GM19463 (cell line): Measurements from ENCODE around the gene FKBP11.

Experiments used
- ATAC-seq: cut with Tn5 transposase; IDR thresholded peaks from one replicate; pipeline ENCODE4 v1.9.1; 2021; ENCODE audit warnings: mild to moderate bottlenecking, moderate library complexity; ENCODE audit not compliant: unreplicated experiment

Gene FKBP11

DNA sequence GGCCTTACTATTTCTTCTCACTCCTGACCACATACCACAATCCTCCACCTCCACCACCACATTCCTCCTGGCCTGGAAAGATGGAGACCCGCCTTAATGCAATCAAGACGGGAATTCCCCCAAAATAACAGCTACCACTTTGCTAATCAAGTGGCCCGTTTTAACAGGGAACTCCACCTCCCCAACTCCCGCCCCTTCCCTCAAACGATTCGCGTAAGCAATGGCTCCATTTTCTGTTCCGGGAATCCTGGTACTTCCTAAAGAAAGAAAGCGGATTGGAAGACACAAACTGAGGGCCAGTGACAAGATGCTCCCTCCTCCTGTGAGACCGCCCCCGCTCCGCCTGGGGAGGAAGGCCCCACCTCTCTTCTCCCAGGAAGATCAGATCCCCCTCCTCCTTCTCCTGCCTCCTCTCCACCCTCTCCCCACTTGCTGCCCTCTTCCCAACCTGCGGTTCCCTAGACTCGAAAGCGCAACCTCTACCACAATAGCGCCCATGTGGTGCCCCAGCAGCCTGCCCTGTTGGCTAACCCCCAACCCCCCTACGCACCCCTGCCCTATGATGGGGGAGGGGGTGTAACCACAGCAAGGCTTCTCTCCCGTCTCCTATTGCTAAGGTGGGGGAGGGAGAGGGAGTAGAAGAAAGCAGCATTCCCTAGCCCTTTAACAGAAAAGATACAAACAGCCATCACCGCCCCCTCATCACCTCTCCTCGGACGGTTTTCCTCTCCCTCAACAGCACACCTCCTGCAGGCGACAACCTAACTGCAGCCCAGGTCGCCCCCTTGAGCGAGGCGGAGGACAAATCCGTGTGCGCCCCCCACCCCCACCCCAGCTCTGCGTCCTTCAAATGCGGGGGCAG is 31.2 kb upstream of the FKBP11 start:
- ATAC-seq = no peak

DNA sequence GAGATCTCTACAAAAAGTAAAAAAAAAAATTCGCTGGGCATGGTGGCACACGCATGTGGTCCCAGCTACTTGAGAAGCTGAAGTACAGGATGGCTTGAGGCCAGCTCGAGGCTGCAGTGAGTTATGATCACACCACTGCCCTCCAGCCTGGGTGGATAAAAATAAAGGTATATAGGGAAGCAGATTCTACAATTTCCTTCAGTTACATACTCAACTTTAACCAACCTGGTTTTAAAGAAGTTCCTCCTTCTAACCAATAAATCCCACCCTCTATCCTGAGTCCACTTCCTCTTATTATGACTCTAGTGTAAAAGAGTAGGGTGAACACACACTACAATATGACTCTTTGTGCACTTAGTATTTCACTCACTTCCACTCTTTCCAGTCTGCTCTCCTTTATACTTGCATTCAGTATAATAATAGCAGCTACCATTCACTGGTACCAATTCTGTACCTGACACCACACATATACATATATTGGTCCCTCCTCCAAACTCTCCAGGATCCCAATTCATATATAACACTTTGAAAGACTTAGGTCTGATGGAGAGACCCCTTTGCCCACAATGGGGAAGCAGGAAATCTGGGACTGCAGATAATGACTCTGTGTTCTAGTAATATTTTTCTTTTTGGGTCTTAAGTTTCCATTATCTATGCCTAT is 29.7 kb upstream of the FKBP11 start:
- ATAC-seq = no peak

DNA sequence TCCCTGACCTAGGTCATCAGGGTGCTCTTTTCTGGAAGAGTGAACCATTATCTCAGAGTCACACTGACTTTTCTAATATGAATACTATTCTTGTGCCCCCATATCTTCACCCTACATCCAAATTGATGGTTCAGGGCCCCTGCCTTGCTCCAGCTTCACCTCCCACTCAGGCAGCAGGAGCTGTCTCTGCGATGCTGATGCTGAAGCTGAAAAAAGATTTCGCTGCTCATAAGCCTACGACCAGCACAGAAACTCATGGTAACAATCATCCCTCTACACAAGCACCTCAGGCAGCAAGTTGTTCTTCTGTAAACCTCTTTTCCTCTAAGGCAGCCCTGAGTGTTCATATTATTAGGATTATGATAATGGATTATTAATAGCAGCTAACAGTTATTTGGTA is 28.8 kb upstream of the FKBP11 start:
- no peak for ATAC-seq

DNA sequence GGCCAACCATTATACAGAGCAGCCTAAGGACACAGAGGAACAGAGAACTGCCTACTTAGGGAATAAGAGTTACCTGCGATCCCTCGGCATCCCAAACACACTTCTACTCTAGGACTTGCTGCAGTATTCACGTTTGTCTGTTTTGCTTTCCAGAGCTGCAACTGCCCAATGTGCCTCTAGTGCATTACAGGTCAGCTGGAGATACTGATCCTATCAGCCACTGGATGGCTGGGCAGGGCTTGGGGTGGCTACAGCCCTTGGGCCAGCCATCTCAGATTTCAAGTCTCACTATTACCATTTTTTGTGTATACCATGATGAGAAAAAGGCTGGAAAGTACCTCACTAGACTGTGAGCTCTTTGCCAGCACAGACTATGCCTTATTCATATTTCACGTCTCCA is 27.4 kb upstream of the FKBP11 start:
- ATAC-seq = no peak

DNA sequence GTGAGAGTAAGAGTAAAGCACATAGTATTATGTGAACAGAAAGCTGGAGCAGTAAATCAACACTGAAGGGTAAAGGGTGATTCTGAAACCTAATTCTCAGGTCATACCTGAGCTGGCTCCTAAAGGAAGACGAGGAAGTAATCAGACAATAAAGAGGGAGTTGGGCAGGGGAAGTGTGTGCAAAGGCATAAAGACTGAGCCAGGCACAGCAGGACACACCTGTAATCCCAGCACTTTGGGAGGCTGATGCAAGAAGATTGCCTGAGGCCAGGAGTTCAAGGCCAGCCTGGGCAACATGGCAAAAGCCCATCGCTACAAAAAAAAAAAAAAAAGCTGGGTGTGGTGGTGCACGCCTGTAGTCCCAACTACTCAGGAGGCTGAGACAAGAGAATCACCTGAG is 22.4 kb upstream of the FKBP11 start:
- ATAC-seq = no peak

DNA sequence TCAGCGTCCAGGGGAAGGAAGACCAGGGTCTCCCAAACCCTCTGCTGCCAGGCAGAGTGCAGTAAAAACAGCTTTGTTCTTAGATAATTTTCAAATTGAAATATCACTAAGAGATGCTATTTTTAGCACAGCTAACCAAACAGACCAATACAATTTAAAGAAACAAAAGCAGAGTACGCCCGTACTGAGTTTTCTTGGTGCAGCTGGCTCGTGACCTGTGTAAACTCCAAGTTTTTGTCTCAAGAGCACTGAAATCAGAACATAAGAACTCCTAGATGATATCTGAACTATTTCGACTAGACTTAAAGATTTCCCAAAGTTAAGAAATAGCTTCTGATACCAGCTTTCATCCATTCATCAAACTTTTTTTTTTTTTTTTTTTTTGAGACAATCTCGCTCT is 21.7 kb upstream of the FKBP11 start:
- no peak for ATAC-seq

DNA sequence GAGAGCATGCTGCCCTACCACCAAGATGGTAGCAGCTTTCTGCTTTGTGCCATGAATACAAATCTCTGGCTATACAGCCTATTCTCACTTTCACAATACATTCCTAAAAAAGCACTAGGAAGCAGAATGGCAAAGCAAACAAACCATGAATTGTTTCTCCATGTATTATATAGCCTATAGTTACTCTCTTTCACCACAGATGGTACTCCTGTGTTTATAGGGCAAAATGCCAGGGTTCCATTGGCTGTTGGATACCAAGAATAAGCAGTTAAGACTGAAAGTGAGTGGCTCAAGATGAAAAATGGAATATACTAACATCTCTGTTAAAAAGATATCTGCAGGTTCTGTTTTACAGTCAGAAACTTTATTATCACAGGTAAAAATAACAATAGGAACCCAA is 20.9 kb upstream of the FKBP11 start:
- no peak for ATAC-seq

DNA sequence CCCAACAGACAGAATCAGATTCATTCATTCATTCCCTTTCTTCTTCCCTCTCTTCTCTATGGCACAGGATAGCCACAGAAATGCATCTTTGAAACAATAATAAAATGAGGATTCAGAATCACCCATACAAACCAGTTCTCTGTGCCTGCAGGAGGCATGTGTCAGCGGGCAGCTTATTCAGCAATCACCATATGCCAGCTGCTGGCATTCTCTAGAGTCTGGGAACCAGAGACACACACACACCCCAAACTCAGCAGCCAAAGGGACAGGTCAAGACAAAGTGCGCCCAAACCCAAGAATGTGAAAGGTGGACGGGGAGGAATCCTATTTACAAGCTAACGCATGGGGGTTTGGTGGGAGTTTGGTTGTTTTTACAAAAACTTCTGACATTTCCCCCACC is 17.9 kb upstream of the FKBP11 start:
- ATAC-seq = no peak

DNA sequence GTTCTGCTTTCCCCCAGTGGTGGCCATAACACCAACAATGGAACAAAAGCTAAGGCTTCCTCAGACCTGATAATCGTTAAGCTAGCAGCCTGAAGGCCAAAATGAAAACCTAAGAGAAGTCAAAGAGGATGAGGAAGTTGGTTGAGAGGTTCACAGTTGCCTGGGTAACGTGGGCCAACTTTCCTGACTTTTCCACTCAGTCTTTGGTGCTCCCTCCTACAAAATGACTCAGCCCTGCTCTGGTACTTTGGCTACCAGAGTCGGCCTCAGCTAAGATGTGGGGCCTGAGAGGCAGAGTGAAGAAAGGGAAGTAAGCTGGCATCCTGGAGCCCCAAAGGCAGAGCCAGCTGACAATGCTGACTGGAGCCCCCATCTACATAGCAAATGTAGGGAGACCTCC is 14.9 kb upstream of the FKBP11 start:
- no peak for ATAC-seq

DNA sequence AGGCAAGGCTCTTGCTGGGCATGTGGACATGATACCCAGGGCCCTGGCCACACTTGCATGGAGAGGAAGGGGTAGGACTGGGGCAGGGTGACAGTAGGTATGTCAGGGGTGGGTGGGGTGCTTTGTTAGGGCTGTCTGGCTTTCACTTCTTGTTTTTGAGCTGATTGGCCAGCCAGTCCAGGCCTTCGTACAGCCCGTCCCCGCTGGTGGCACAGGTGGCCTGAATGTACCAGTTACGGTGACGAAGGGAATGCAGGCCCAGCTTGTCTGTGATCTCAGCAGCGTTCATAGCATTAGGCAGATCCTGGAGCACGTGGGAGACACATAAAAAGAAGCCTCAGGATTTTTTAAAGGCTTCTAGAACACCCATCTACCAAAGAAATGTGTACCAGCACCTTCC is 13.5 kb upstream of the FKBP11 start:
- ATAC-seq = no peak

DNA sequence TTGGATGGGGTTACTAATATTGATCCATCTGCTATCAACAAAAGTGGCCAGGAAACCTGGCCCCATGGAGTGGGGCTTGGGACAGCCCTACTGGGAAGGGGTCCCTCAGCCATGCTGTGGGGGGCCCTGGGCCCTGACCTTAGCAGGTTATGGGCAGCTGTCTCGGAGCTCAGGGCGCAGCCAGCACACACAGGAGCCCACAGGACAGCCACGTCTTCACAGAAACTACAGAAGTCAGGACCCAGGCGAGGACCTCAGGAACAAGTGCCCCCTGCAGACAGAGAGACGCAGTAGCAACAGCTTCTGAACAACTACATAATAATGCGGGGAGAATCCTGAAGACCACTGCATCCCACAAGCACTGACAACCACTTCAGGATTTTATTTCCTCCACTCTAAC is 11.9 kb upstream of the FKBP11 start:
- no peak for ATAC-seq

DNA sequence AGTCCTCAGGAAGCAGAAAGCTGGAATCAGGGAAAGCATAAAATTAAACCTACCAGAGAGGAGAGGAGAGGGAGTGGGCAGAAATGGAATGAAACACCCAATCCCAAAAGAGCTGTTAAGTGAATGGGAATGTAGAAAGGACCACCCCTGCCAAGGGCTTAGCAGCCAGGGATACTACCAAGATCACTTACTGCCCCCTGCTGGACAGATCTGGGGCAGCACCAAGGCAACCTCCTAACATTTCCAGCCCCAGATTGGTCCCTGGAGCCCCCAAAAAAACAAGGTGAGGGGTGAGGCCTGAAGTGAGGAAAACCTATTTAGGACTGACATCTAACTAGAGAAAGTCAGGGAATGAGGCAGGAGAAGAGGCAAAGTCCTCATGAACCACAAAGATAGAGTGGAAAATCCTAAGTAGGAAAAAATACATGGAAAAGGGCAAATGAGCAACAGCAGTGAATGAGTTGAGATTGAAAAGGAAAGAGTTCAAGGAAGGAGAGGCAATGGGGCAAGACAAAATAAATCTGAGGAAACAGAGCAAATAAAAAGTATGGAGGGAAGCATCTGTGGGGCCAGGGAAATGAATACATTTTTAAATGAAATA is 11.2 kb upstream of the FKBP11 start:
- no peak for ATAC-seq

DNA sequence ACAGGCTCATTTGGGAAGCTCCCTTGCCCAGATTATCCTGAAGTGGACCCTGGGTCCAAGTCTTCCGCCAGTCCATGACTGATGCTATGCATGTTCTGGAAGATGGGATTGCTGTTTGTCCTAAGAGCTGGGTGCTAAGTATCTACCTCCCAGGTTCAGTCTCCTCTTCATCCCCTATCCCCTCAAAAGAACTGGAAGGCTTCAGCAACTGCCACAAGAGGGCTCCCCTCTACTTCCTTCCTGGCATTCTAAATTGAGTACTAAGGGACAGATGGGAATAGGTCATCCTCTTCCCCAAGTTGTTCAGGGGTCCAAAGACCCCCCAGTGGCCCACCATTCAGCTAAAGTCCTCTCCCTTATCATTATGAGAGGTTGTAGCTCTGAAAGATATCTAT is 9.0 kb upstream of the FKBP11 start:
- ATAC-seq = no peak

DNA sequence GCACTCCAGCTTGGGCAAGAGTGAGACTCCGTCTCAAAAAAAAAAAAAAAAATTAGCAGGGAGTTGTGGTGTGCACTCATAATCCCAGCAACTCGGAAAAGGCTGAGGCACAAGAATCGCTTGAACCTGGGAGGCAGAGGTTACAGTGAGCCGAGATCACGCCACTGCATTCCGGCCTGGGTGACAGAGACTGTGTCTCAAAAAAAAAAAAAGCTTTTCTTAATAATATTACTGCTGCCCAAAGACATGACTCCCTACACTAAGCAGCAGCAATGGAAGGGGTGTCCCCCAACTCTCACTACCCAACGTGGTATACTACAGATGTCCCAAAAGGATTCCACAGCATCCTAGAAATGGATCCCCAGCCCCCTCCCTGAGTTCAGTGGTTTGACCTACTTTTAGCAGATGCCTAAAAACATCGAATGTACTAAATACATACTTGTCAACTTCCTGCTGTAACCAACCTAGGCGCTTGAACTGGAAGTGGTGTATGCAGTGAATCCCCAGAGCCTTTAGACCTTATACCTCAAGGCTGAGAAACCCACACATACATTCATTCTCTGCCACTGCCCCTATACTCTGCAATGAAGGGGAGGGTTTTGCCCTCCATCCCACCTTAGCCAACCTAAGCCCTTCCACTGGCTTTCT is 8.5 kb upstream of the FKBP11 start:
- no peak for ATAC-seq

DNA sequence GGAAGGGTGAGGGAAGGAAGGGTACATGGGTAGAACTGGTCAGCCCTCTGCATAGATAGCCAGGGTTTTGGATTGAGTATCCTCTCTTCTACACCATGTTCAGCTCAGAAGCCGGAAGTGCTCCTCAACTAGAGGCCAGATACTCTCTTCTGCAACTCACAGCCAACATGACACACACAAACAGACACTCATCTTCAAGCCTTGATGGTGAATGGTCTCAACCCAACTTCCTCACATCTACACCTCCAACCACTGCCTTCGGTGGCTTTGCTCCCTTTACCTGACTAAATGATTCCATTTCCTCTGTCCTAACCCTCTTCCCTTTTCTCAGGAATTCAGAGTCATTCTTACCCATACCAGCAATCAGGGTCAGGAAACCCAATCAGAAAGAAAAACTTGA is 7.6 kb upstream of the FKBP11 start:
- no peak for ATAC-seq

DNA sequence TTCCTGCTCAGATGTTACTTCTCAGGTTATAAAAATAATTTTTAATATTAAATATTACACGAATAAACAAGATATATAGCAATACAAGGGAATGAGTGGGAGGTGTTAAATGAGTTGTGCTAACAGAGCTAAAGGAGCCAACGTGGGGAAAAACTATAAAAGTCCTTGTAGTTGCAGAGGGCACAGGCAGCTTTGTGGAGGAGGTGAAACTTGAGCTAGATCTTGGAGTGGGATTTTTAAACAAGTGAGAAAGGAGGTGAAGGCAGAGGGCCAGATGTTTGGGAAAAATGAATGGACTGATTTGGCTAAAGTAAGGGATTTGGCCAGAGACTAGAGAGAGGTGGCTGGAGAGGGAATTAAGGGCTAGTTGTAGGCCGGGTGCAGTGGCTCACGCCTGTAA is 5.2 kb upstream of the FKBP11 start:
- ATAC-seq = no peak

DNA sequence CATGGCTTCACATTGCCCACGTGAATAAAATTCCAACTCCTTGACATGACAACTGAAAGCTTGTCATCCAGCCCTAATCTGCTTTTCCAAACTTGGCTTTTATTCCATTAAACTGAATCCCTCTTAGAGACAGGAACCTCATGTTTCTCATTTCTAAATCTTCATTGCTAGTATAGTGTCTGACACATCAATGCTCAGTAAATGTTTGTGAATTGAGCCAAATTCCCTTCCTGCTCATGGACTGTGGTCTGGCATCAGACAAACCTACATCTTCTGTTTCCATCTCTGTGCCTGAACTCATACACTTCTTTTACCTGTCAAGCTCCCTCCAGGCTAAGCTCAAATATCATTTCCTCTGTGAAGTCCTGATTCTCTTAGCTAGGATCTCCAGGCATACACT is 4.3 kb upstream of the FKBP11 start:
- no peak for ATAC-seq

DNA sequence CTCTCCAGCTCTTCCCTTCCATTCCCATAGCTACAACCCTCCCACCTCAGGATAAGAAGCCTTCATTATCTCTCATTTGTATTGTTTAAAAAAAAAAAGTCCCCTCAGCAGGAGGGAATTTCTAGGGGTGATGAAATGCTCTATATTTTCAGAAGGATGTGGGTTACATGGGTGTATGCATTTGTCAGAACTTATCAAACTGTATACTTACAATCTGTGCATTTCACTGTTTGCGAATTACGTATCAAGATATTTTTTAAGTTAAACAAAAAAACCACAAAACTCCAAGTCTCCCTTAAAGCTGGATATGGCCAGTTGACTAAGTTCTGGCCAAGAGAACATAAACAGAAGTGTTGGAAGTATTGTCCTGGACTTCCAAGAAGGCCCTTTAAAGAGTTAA is 2.0 kb upstream of the FKBP11 start:
- no peak for ATAC-seq

DNA sequence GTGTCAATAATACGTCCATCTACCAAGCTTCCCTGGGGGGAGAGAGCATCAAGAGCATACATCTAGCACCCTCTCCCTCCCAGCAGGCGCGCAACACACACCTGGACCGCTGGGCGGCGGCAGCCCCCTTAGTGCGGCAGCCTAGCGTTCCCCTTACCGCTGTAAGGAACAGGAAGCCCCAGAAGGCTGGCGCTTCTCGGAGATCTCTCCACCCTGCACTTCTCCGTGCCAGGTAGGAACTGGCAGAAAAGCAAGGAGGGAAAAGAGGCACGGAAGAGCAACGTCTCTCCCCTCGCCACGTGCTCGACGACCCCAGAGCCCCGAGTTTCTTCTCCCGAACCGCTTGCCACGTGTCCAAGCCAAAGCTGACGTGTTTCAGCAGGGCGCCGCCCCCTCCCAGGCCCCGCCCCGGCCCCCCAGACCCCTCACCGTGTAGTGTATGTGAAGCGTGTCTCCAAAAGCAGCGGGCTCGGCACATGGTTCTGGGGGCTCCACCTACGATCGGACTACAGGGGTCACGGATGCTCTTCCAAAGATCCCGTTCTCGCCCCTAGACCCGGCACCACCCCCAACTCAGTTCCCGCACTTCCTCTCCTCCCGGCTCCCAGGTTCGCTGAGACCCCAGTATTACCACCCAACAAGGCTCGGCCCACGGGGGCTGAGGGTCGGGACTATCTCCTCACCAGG is 532 bp downstream of the FKBP11 start:
- peak; percentile 78 for ATAC-seq

DNA sequence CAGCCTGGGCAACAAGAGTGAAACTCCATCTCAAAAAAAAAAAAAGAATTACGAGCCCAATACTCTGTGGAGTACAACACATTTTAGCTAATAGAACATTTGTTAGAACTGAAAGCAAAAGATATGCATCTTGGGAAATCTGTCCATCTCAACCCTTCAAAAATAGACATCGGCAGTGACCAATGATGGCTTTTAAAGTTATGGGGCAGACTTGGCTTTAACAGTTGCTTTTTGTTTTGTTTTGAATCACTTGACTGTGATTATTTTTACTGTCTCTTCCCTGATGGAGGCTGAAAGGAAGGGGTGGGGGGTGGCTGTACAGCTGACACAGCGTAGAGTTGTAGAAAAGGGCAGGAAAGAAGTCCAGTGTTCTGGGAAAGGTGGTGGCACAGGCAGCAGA is 2.2 kb downstream of the FKBP11 start:
- ATAC-seq = no peak

DNA sequence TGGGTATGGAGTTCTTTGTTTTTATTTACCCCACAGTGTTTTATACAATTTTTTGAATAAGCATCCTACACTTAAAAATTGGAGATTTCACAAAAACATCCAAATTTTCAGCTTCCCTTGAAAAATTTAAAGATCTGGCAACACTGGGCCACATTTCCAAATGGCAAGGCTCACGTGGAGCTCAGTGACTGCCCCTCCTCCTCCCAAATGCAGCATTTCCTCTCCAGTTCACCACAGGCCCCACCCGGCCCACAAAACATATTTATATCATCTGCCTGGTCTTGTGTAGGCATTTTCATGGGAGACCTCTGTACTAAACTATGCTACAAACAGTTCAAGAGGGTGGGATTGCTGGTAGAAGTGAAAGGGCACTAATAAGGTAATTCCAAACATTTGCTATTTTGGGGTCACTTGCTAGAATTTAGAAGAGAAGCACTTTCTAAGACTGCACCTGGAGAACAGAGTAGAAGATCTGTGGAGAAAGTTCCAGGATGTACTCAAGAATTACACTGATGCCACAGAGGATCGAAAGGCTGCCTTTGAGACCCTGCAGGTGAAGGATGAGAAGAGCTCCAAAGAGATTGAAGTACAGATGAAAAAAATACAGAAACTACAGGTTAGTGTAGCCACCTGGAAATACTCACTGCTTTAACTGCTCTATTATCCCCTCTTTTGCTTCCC is 7.3 kb downstream of the FKBP11 start:
- ATAC-seq = no peak
